Measurements from ENCODE around the gene HOXD11.

DNA sequence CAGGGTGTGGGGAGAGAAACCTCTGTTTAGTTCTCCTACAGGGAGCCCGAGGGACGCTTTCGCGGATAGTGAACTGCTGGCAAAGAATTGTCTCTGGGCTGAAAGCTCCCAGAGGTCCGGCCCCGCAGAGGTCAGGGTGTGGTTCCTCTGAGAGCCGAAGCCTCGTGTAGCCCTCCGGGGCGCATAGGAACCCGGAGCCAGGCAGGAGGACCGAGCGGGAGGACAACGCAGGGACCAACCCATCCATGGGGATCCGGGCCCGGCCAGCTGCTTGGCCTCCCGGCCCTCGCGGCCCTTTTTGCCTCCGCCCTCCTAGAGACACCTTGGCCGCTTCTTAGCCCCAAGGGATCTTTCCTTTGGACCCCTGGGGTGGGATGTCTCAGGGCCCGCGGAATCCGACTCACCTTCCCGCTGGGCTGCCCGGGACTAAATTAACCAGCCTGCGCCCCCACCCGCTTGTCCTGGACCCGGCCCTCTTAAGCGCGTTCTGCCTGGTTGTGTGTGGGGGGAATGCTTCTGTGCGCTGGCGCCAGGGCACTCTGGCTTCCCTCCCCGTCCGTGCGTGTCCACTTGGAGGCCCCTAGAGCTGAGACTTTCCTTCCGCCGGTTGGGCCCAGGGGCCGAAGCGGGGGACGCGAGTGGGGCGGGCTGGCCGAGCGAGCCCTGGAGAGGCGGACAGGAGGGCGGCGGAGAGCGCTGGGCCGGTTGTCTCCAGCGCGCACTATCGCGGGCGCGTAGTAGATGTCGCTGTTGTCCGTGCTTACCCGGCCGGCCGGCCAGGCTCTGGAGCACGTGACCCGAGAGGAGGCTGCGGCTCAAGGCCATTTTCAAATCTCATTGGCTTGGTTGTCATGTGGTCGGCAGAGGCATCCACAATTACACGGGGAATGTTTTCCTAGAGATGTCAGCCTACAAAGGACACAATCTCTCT, 9.1 kb downstream of the HOXD11 start, which contains the start of gene HOXD10:
- TF ChIP-seq CTCF (IDR thresholded peaks at IDR 0.05) (peak; percentile 65 to 76 (median 68)), POLR2A (IDR thresholded peaks at IDR 0.05) (peak; percentile 93 to 98)
